GM21723 (cell line): ENCODE results near the gene CHSY3.

ENCODE experiments used
- ATAC-seq: cut with Tn5 transposase; IDR thresholded peaks from one replicate; pipeline ENCODE4 v1.9.1; 2021; ENCODE audit warnings: mild to moderate bottlenecking, moderate library complexity; ENCODE audit not compliant: unreplicated experiment

CHSY3 gene

GRCh38 chr5:129904102-129904666 is at the start of gene CHSY3:
CHSY3 (plus strand) TSS chr5:129904465.
- no peak for ATAC-seq

DNA sequence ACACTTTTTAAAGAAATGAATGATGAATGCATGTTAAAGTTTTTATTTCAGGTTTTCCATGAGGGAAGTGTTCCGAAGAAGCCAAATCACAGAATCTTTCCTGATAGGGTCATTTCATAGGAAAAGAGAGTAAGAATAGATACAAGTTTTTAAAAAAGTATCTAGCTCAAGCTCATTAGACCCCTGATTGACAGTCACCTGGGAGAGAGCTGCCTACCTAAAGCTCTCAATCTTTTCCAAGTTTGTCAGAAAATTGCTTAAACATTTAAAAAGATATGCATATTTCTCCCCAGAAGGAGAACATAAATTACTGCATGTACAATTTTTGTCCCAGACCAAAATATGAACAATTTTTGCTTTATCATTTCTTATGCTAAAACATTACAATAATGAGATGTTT is 47.9 kb upstream of the CHSY3 start:
- ATAC-seq = no peak

- no peak for ATAC-seq
These were observed 47.1 kb upstream of the CHSY3 start for GRCh38 chr5:129857116-129857515.

- ATAC-seq = no peak
These were observed 46.1 kb upstream of the CHSY3 start for GRCh38 chr5:129858131-129858675.

DNA sequence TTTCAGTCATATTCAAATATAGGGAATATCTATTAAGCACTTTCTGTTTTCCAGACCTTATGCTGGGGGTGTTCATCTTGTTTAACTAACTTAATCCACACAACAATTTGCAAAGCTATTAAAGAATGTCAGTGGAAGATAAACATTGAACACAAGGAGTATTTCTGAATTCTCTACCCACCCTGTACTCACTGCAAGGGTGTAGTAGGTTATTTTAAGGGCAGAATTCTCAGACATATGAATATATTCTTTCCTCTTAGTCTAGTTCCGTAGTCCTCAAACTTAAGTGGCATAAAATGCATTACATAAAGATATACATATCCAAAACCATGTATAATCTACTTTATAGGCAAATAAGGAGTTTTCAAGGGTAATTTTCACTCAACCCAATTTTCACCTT is 19.9 kb upstream of the CHSY3 start:
- no peak for ATAC-seq

- no peak for ATAC-seq
These were observed 4.8 kb upstream of the CHSY3 start for GRCh38 chr5:129899454-129899853.

DNA sequence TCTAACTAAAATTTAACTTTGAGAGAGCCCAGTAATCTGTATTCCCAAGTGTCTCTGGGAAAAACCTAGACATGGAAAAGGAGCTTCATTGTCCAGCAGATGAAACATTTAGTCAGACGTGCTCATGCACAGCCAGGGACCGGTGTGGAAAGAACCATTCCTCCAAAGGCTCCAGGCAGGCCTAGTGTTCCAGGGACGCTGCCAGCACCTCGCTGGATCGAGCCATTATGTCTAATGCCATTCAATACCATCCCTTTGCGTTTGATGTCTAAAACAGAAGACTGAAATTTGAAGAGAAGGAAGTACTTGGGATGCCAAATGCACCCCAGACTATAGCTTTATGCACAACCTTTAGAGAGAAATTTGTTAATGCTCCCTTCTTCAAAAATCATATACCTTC is 1.4 kb upstream of the CHSY3 start:
- no peak for ATAC-seq

- ATAC-seq = no peak
These were observed 681 bp upstream of the CHSY3 start for GRCh38 chr5:129903466-129904101.

- no peak for ATAC-seq
These were observed 605 bp downstream of the CHSY3 start for GRCh38 chr5:129904667-129905472.

GRCh38 chr5:129905473-129906176 is 1.4 kb downstream of the CHSY3 start:
- ATAC-seq = no peak

GRCh38 chr5:129906177-129906887 is 2.1 kb downstream of the CHSY3 start:
- no peak for ATAC-seq

- no peak for ATAC-seq
These were observed 5.0 kb downstream of the CHSY3 start for GRCh38 chr5:129909225-129909624.

GRCh38 chr5:129912601-129913255 is 8.5 kb downstream of the CHSY3 start:
- ATAC-seq = no peak

GRCh38 chr5:129915415-129915814 is 11.2 kb downstream of the CHSY3 start:
- ATAC-seq = no peak

GRCh38 chr5:129917224-129917623 is 13.0 kb downstream of the CHSY3 start:
- ATAC-seq = no peak

GRCh38 chr5:129921204-129921603 is 16.9 kb downstream of the CHSY3 start:
- ATAC-seq = no peak

DNA sequence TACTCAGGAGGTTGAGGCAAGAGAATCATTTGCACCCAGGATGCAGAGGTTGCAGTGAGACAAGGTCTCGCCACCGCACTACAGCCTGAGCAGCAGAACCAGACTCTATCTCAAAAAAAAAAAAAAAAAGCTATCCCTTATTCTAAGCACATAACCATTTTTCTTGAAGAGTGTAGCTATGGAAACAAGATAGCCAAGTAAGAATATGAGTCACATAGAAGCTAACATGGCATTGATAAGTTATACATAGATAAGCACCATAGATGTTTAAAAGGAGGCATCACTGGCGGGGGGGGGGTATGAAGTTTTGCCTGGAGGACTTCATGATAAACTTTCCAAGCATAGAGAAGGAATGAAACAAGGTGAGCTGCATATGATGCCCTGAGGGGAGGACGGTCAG is 26.0 kb downstream of the CHSY3 start:
- no peak for ATAC-seq

DNA sequence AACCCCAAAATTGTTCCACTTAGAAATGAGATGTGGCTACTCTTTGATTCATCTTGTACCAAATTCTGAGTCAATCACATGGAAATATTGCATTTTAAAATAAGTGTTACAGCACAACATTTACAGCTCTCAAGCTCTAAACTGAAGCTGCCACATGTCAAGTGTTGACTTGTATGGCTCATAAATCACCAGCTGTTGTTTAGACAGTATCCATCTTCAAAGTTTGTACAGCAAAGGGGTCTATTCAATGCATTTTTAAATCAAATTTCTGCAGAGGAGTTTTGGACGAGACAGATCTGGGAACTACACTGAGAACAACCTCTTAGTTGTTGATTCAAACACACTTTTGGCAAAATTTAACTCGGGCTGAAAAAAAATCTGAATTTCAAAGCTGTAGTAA is 31.4 kb downstream of the CHSY3 start:
- no peak for ATAC-seq

DNA sequence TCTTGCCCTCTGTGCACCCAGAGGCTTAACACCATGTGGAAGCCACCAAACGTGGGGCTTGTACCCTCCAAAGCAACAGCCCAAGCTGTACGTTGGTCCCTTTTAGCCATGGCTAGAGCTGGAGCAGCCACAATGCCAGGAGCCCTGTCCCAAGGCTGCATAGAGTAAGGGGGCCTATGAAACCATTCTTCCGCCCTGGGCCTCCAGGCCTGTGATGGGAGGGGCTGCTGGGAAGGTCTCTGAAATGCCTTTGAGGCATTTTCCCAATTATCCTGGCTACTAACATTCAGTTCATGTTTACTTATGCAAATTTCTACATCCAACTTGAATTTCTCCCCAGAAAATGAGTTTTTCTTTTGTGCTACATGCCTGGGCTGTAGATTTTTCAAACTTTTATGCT is 33.8 kb downstream of the CHSY3 start:
- ATAC-seq = no peak

GRCh38 chr5:129943936-129944335 is 39.7 kb downstream of the CHSY3 start:
- no peak for ATAC-seq
